Thoracic aorta (tissue), 2 donors: Measurements from ENCODE around the gene HNRNPL. TPM values are rescaled to one million over a fixed set of nuclear protein-coding genes. Genes with fewer than 3 reads are reported as not detected.

Experiments
- ATAC-seq: fragments of 150-250 bp; one replicate; pipeline ENCODE4 v1.8.0; 2017; ENCODE audit warnings: low read depth; ENCODE audit not compliant: insufficient number of reproducible peaks, low FRiP score
- DNase-seq: peaks from one replicate; pipeline ENCODE4 v3.0.0-alpha.2; 2020; ENCODE audit warnings: low spot score
- H3K27ac ChIP-seq, 2 donors: fragments of 200-600 bp; sonication (generic); 1 replicate in 1 of 2; 2 replicates in 1 of 2; pipeline ENCODE4 v1.5.1; 2016; ENCODE audit warnings: mild to moderate bottlenecking in 2 of 2, moderate library complexity in 2 of 2
- H3K27me3 ChIP-seq: fragments of 200-600 bp; sonication (generic); replicated peaks from 2 replicates; pipeline ENCODE4 v1.6.0; 2016; ENCODE audit warnings: mild to moderate bottlenecking; ENCODE audit not compliant: insufficient read depth
- H3K36me3 ChIP-seq: fragments of 200-600 bp; sonication (generic); one replicate; pipeline ENCODE4 v1.5.1; 2016
- H3K4me1 ChIP-seq, 2 donors: fragments of 200-600 bp; sonication (generic); 1 replicate in 1 of 2; 2 replicates in 1 of 2; pipeline versions ENCODE4 v1.5.1 to v1.6.0; 2016; ENCODE audit warnings: low read depth in 2 of 2, mild to moderate bottlenecking in 1 of 2; ENCODE audit not compliant: control insufficient read depth in 1 of 2
- H3K4me3 ChIP-seq: fragments of 200-600 bp; sonication (generic); 2 replicates; pipeline ENCODE4 v1.5.1; 2016; ENCODE audit warnings: mild to moderate bottlenecking
- H3K9me3 ChIP-seq: fragments of 200-600 bp; sonication (generic); 2 replicates; pipeline ENCODE4 v1.5.1; 2016
- total RNA-seq, 2 donors: library from RNA; depleted of rRNA; stranded (reverse); fragments of >200 nt; gene quantifications; one replicate each; pipeline versions ENCODE4 v1.1.0 to v1.2.3, GENCODE V29; 2016
- TF ChIP-seq, protein P1 (sequence below): fragments of 200-600 bp; sonication (generic); IDR thresholded peaks from one replicate; pipeline ENCODE4 v1.5.1; 2019; ENCODE audit warnings: antibody characterized with exemption

The HNRNPL gene
- total RNA-seq, 2 donors from 2014 or later, result 153 to 167 TPM

GRCh38 chr19:38838986-38839761 is 10.6 kb downstream of the HNRNPL start:
- Histone ChIP-seq H3K27ac (peak overlapping the region in 1 of 2 donors; percentile 12), H3K9me3 (no peaks in the 10 kb centered on the region), H3K27me3 (no peaks in the 10 kb centered on the region), H3K36me3 (peaks cover 73% of the 10 kb centered on the region), H3K4me1 (peaks cover 3 to 33% of the 10 kb centered on the region in 2 donors), H3K4me3 (no peak overlapping the region)
- DNase-seq (no peak), ATAC-seq (no peak)
- TF ChIP-seq, protein P1, sequence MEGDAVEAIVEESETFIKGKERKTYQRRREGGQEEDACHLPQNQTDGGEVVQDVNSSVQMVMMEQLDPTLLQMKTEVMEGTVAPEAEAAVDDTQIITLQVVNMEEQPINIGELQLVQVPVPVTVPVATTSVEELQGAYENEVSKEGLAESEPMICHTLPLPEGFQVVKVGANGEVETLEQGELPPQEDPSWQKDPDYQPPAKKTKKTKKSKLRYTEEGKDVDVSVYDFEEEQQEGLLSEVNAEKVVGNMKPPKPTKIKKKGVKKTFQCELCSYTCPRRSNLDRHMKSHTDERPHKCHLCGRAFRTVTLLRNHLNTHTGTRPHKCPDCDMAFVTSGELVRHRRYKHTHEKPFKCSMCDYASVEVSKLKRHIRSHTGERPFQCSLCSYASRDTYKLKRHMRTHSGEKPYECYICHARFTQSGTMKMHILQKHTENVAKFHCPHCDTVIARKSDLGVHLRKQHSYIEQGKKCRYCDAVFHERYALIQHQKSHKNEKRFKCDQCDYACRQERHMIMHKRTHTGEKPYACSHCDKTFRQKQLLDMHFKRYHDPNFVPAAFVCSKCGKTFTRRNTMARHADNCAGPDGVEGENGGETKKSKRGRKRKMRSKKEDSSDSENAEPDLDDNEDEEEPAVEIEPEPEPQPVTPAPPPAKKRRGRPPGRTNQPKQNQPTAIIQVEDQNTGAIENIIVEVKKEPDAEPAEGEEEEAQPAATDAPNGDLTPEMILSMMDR, result no peak

DNA sequence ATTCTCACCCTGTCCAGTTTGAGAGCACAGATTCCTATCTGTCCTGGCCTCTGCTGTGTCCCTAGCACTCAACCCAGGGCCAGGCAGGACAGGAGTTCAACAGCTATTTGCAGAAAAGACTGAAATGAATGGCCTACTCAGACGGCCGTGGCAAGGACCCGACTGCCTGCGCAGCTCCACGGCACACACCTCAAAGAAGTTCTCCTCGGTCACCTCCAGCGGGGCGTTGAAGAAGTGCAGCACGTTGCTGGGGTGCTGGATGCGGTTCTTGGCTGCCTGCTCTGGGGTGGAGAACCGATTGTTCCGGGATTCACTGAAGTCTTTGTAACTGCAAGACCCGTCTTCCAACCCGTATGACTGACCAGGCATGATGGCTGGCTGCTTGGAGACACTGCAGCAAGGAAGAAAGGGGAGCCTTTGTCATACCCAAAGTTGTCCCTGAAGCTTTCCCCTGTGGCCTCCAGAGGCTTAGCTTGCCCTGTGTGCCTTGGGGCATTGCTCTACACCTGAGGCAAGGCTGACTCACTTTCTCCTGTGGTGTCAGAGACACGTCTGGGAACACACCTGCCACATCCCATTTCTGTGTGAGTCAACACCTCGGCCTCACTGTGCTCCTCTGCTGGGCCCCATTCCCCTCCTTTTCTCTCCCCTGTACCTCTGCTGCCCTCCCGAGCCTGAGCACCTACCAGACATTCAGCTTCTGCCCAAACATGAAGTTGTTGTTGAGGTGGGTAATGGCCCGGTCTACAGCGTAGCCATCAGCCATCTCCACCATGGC is 11.4 kb downstream of the HNRNPL start:
- Histone ChIP-seq H3K27ac (peak overlapping the region in 1 of 2 donors; percentile 12), H3K36me3 (peaks cover 65% of the 10 kb centered on the region), H3K9me3 (no peaks in the 10 kb centered on the region), H3K4me3 (no peak overlapping the region), H3K27me3 (no peaks in the 10 kb centered on the region), H3K4me1 (peaks cover 3 to 33% of the 10 kb centered on the region in 2 donors)
- no peak for DNase-seq
- TF ChIP-seq, protein P1, result no peak
- ATAC-seq, result no peak

DNA sequence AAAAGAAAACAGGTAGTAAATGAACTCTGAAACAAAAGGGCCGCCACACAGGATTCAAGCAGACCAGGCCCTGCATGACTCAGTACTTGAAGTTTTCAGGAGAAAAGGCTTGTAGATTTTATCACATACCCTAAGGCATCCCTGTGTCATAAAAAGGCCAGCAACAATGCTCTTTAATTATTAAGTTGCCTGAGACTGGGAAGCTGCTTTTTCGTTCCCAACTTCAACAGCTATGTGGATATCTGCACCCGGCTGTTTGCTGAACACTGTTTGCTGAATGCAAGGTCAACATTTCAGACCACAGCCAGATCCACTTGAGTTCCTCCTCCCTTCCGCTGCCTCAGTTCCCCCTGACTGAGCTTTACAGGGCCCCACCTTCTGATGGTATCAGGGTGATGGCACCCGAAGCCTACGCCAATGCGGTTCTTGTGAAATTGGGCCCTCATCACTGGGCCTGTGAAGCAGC is 12.1 kb downstream of the HNRNPL start:
- Histone ChIP-seq H3K9me3 (no peaks in the 10 kb centered on the region), H3K27me3 (no peaks in the 10 kb centered on the region), H3K27ac (no peak overlapping the region), H3K4me1 (peaks cover 3 to 35% of the 10 kb centered on the region in 2 donors), H3K4me3 (no peak overlapping the region), H3K36me3 (peaks cover 58% of the 10 kb centered on the region)
- no peak for ATAC-seq
- TF ChIP-seq, protein P1, result no peak
- no peak for DNase-seq

DNA sequence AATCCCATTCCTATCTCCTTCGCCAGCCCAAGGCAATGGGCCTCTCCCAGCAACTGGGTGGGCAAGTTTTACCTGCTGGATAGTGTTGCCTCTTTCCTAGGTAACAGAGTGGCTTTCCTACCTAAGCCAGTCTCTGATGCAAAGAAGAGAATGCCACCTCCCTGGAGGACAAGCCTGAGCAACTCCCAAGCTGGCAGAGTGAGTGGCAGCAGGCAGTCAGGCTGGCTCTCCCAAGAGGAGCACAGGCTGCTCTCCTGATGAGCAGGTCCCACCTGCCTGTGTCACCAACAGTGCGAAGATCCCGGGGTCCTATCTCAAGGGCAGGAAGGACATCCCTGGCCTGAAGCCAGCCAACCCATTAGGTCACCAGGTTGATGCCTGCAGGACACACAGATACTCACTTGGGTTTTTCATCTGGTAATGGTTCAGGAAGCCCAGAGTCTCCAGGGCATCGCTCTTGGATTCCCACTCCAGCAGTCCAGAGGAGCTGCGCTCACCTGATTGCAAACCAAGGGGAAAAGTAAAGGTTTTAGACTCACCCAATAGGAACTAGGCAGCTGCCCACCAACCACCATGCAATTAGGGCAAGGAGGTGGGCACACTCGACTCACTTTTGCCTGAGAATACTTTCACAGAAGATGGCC is 12.7 kb downstream of the HNRNPL start:
- DNase-seq (no peak), ATAC-seq (no peak)
- TF ChIP-seq, protein P1, result no peak
- H3K4me3 ChIP-seq, result no peak overlapping the region
- no peaks in the 10 kb centered on the region for H3K27me3 ChIP-seq
- peaks cover 52% of the 10 kb centered on the region for H3K36me3 ChIP-seq
- peaks cover 3 to 41% of the 10 kb centered on the region in 2 donors for H3K4me1 ChIP-seq
- H3K9me3 ChIP-seq, result no peaks in the 10 kb centered on the region
- H3K27ac ChIP-seq, result peak overlapping the region in 1 of 2 donors; percentile 18
